ENCODE results near the gene SH3RF1.
"Not testable (repeated sequence)": the region's sequence is repeated elsewhere in the genome, so short reads cannot be mapped to it uniquely, and the experiment has no call there.

The SH3RF1 gene

DNA sequence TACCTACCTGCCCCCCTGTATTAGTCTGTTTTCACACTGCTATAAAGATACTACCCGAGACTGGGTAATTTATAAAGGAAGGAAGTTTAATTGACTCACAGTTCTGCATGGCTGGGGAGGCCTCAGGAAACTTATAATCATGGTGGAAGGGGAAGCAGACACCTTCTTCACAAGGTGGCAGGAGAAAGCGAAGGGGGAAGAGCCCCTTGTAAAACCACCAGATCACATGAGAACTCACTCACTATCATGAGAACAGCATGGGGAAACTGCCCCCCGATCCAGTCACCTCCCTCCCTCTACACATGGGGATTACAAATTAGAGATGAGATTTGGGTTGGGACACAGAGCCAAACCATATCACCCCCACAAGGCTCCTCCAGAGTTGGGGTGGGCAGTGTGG is 17.2 kb upstream of the SH3RF1 start:
- not testable (repeated sequence) for H2AFZ ChIP-seq (ENCODE audit: low read length); H3K18ac ChIP-seq (ENCODE audit: low read length); DNase-seq (ENCODE audit: low spot score); H3K27me3 ChIP-seq (ENCODE audit: control insufficient read depth in 3 of 3, insufficient read depth in 3 of 3, low read depth in 1 of 3, low read length in 3 of 3); H3K9ac ChIP-seq (ENCODE audit: low read depth, low read length, poor library complexity); H3K36me3 ChIP-seq (replicated peaks in 1 of 2; ENCODE audit: control insufficient read depth in 2 of 2, insufficient read depth in 2 of 2, low read length in 2 of 2); H2AK5ac ChIP-seq (ENCODE audit: low read depth, low read length); H3K27ac ChIP-seq (replicated peaks; ENCODE audit: low read length); H3K4me2 ChIP-seq (ENCODE audit: insufficient read depth, low read length, poor library complexity, severe bottlenecking); H2BK120ac ChIP-seq (ENCODE audit: low read depth, low read length); H3K23ac ChIP-seq (ENCODE audit: low read depth, low read length, poor library complexity); H2BK12ac ChIP-seq (ENCODE audit: low read length); H4K91ac ChIP-seq (ENCODE audit: low read depth, low read length, poor library complexity); H3K4me1 ChIP-seq (ENCODE audit: control insufficient read depth in 2 of 2, insufficient read depth in 1 of 2, low read depth in 1 of 2, low read length in 2 of 2); H2BK15ac ChIP-seq (ENCODE audit: low read length); H3K4me3 ChIP-seq (ENCODE audit: low read length in 2 of 2); H4K8ac ChIP-seq (ENCODE audit: low read depth, low read length); H3K14ac ChIP-seq (ENCODE audit: low read length); H2BK5ac ChIP-seq (ENCODE audit: low read length); H3K79me1 ChIP-seq (ENCODE audit: low read depth, low read length); H3K4ac ChIP-seq (ENCODE audit: low read length)
- no CpG with 5 or more reads among the region's 3 CpGs for WGBS, 2 donors (ENCODE audit: extremely low coverage in 2 of 2, insufficient read length in 2 of 2, insufficient replicate concordance in 1 of 2)
- H3K9me3 ChIP-seq (replicated peaks in 1 of 2; ENCODE audit: control insufficient read depth in 2 of 2, insufficient read depth in 1 of 2, low read depth in 1 of 2, low read length in 2 of 2), result peaks cover 2 to 12% of the 10 kb centered on the region in 2 donors

DNA sequence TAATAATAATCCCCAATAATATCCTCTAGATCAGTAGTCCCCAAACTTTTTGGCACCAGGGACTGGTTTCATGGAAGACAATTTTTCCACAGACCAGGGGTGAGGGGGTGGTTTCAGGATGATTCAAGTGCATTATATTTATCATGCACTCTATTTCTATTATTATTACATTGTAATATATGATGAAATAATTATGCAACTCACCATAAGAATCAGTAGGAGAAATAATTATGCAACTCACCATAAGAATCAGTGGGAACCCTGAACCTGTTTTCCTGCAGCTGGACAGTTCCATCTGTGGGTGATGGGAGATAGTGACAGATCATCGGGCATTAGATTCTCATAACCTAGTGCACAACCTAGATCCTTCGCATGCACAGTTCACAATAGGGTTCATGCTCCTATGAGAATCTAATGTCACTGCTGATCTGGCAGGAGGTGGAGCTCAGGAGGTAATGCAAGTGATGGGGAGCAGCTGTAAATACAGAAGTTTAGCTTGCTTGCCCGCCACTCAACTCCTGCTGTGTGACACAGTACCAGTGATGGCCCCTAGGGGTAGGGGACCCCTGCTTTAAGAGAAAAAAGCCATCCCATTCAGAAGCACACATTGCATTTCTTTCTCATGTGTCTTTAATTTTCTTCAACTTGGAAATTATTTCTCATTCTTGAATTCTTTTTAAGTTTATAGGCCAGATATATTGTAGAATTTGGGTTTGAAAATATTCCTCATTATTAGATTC is 16.0 kb upstream of the SH3RF1 start:
- Histone ChIP-seq H3K4me1 (ENCODE audit: control insufficient read depth in 2 of 2, insufficient read depth in 1 of 2, low read depth in 1 of 2, low read length in 2 of 2) (no peaks in the 10 kb centered on the region), H3K27me3 (ENCODE audit: control insufficient read depth in 3 of 3, insufficient read depth in 3 of 3, low read depth in 1 of 3, low read length in 3 of 3) (no peaks in the 10 kb centered on the region), H3K36me3 (replicated peaks in 1 of 2; ENCODE audit: control insufficient read depth in 2 of 2, insufficient read depth in 2 of 2, low read length in 2 of 2) (no peaks in the 10 kb centered on the region), H2AK5ac (ENCODE audit: low read depth, low read length) (no peak overlapping the region), H4K91ac (ENCODE audit: low read depth, low read length, poor library complexity) (no peak overlapping the region), H3K9ac (ENCODE audit: low read depth, low read length, poor library complexity) (no peak overlapping the region), H2AFZ (ENCODE audit: low read length) (no peak overlapping the region), H3K4ac (ENCODE audit: low read length) (no peak overlapping the region), H4K8ac (ENCODE audit: low read depth, low read length) (no peak overlapping the region), H3K4me2 (ENCODE audit: insufficient read depth, low read length, poor library complexity, severe bottlenecking) (no peak overlapping the region), H3K79me1 (ENCODE audit: low read depth, low read length) (no peaks in the 10 kb centered on the region), H3K9me3 (replicated peaks in 1 of 2; ENCODE audit: control insufficient read depth in 2 of 2, insufficient read depth in 1 of 2, low read depth in 1 of 2, low read length in 2 of 2) (peaks cover 2 to 4% of the 10 kb centered on the region in 2 donors), H2BK15ac (ENCODE audit: low read length) (no peak overlapping the region), H2BK12ac (ENCODE audit: low read length) (no peak overlapping the region), H3K23ac (ENCODE audit: low read depth, low read length, poor library complexity) (no peak overlapping the region), H3K27ac (replicated peaks; ENCODE audit: low read length) (no peak overlapping the region), H3K14ac (ENCODE audit: low read length) (no peak overlapping the region), H3K18ac (ENCODE audit: low read length) (no peak overlapping the region), H3K4me3 (ENCODE audit: low read length in 2 of 2) (no peak overlapping the region), H2BK120ac (ENCODE audit: low read depth, low read length) (no peak overlapping the region), H2BK5ac (ENCODE audit: low read length) (no peak overlapping the region)
- no peak for DNase-seq (ENCODE audit: low spot score)
- no CpG with 5 or more reads among the region's 3 CpGs for WGBS, 2 donors (ENCODE audit: extremely low coverage in 2 of 2, insufficient read length in 2 of 2, insufficient replicate concordance in 1 of 2)

DNA sequence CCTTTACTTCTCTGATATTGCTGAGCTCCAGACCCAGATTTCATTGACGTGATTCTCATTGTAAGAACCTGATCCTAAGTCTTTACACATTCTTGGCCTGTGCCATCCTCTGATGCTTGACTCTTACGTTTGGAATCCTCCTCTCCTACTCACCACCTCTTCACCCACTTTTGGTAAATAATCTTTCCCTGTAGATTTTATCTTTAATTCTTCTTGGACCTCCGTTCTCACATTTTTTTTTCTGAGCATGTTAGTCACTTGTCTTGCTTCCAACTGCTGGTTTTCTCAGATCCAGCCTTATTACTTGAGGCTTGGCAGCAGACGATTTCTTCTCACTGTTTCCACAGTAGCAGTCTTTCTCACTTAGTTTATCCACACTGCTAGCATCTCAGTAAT is 12.4 kb upstream of the SH3RF1 start:
- Histone ChIP-seq H2BK5ac (ENCODE audit: low read length) (no peak overlapping the region), H2BK15ac (ENCODE audit: low read length) (no peak overlapping the region), H3K79me1 (ENCODE audit: low read depth, low read length) (no peaks in the 10 kb centered on the region), H3K36me3 (replicated peaks in 1 of 2; ENCODE audit: control insufficient read depth in 2 of 2, insufficient read depth in 2 of 2, low read length in 2 of 2) (no peaks in the 10 kb centered on the region), H3K9me3 (replicated peaks in 1 of 2; ENCODE audit: control insufficient read depth in 2 of 2, insufficient read depth in 1 of 2, low read depth in 1 of 2, low read length in 2 of 2) (peaks cover 2 to 4% of the 10 kb centered on the region in 2 donors), H3K4ac (ENCODE audit: low read length) (no peak overlapping the region), H4K8ac (ENCODE audit: low read depth, low read length) (no peak overlapping the region), H3K4me1 (ENCODE audit: control insufficient read depth in 2 of 2, insufficient read depth in 1 of 2, low read depth in 1 of 2, low read length in 2 of 2) (no peaks in the 10 kb centered on the region), H2BK120ac (ENCODE audit: low read depth, low read length) (no peak overlapping the region), H4K91ac (ENCODE audit: low read depth, low read length, poor library complexity) (no peak overlapping the region), H3K27me3 (ENCODE audit: control insufficient read depth in 3 of 3, insufficient read depth in 3 of 3, low read depth in 1 of 3, low read length in 3 of 3) (no peaks in the 10 kb centered on the region), H3K18ac (ENCODE audit: low read length) (no peak overlapping the region), H3K4me2 (ENCODE audit: insufficient read depth, low read length, poor library complexity, severe bottlenecking) (no peak overlapping the region), H3K23ac (ENCODE audit: low read depth, low read length, poor library complexity) (no peak overlapping the region), H2AK5ac (ENCODE audit: low read depth, low read length) (no peak overlapping the region), H3K27ac (replicated peaks; ENCODE audit: low read length) (no peak overlapping the region), H3K4me3 (ENCODE audit: low read length in 2 of 2) (no peak overlapping the region), H2BK12ac (ENCODE audit: low read length) (no peak overlapping the region), H3K14ac (ENCODE audit: low read length) (no peak overlapping the region), H2AFZ (ENCODE audit: low read length) (no peak overlapping the region), H3K9ac (ENCODE audit: low read depth, low read length, poor library complexity) (no peak overlapping the region)
- no CpG with 5 or more reads among the region's 4 CpGs for WGBS, 2 donors (ENCODE audit: extremely low coverage in 2 of 2, insufficient read length in 2 of 2, insufficient replicate concordance in 1 of 2)
- no peak for DNase-seq (ENCODE audit: low spot score)

DNA sequence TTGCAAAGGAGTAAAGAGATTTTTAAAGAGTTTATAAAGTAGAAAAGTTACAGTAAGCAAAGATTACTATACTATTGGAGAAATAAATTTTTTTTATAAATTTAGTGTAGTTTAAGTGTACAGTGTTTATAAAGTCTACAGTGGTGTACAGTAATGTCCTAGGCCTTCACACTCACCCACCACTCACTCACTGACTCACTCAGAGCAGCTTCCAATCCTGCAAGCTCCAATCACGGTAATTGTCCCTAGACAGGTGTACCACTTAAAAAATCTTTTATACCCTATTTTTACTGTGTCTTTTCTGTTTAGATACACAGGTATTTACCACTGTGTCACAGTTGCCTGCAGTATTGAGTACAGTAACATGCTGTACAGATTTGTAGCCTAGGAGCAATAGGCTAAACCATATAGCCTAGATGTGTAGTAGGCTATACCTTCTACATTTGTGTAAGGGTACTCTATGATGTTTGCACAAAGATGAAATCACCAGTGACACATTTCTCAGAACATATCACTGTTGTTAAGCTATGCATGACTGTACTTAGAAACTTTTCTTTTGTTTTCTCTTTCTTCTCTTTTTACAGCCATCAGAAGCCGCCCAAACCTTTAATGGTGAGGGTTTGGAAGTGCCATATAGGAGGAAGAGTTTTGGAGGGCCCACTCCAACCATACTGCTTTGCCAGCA is 11.8 kb upstream of the SH3RF1 start:
- no peaks in the 10 kb centered on the region for H3K4me1 ChIP-seq (ENCODE audit: control insufficient read depth in 2 of 2, insufficient read depth in 1 of 2, low read depth in 1 of 2, low read length in 2 of 2)
- no peak overlapping the region for H2BK15ac ChIP-seq (ENCODE audit: low read length)
- no peak overlapping the region for H4K8ac ChIP-seq (ENCODE audit: low read depth, low read length)
- no peak overlapping the region for H3K23ac ChIP-seq (ENCODE audit: low read depth, low read length, poor library complexity)
- H2BK12ac ChIP-seq (ENCODE audit: low read length), result no peak overlapping the region
- no peaks in the 10 kb centered on the region for H3K27me3 ChIP-seq (ENCODE audit: control insufficient read depth in 3 of 3, insufficient read depth in 3 of 3, low read depth in 1 of 3, low read length in 3 of 3)
- no peak overlapping the region for H2AFZ ChIP-seq (ENCODE audit: low read length)
- no peak overlapping the region for H2AK5ac ChIP-seq (ENCODE audit: low read depth, low read length)
- no peaks in the 10 kb centered on the region for H3K36me3 ChIP-seq (replicated peaks in 1 of 2; ENCODE audit: control insufficient read depth in 2 of 2, insufficient read depth in 2 of 2, low read length in 2 of 2)
- no peak overlapping the region for H3K18ac ChIP-seq (ENCODE audit: low read length)
- H2BK120ac ChIP-seq (ENCODE audit: low read depth, low read length), result no peak overlapping the region
- H2BK5ac ChIP-seq (ENCODE audit: low read length), result no peak overlapping the region
- no peaks in the 10 kb centered on the region for H3K79me1 ChIP-seq (ENCODE audit: low read depth, low read length)
- no peak overlapping the region for H3K14ac ChIP-seq (ENCODE audit: low read length)
- WGBS, 2 donors (ENCODE audit: extremely low coverage in 2 of 2, insufficient read length in 2 of 2, insufficient replicate concordance in 1 of 2), result no CpG with 5 or more reads among the region's 2 CpGs
- no peak overlapping the region for H3K9ac ChIP-seq (ENCODE audit: low read depth, low read length, poor library complexity)
- H4K91ac ChIP-seq (ENCODE audit: low read depth, low read length, poor library complexity), result no peak overlapping the region
- no peak overlapping the region for H3K4me3 ChIP-seq (ENCODE audit: low read length in 2 of 2)
- no peak overlapping the region for H3K4ac ChIP-seq (ENCODE audit: low read length)
- no peak for DNase-seq (ENCODE audit: low spot score)
- H3K9me3 ChIP-seq (replicated peaks in 1 of 2; ENCODE audit: control insufficient read depth in 2 of 2, insufficient read depth in 1 of 2, low read depth in 1 of 2, low read length in 2 of 2), result peaks cover 2 to 4% of the 10 kb centered on the region in 2 donors
- no peak overlapping the region for H3K27ac ChIP-seq (replicated peaks; ENCODE audit: low read length)
- no peak overlapping the region for H3K4me2 ChIP-seq (ENCODE audit: insufficient read depth, low read length, poor library complexity, severe bottlenecking)
